GM19023 (cell line): Measurements from ENCODE around the gene COL6A1.
"Not testable (repeated sequence)": the region's sequence is repeated elsewhere in the genome, so short reads cannot be mapped to it uniquely, and the experiment has no call there.

Experiments
- ATAC-seq: cut with Tn5 transposase; IDR thresholded peaks from one replicate; pipeline ENCODE4 v1.9.1; 2021; ENCODE audit warnings: mild to moderate bottlenecking, moderate library complexity; ENCODE audit not compliant: unreplicated experiment

COL6A1 gene

DNA sequence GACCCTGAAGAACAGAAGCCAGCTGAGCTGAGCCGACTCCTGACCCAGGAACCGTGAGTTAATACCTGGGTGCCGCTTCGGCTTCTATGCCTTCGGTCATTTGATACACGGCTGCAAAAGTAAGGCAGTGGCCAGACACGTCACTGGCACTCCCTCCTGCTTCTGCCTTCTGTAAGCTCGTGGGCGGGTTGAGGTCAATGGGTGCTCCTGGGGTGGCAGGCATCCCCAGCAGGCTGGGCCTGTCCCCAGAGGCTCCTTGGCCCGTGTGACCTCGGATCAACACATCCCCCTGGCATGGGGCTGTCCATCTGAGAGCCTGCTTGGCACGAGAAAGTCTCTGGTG lies 35.7 kb upstream of the COL6A1 start:
- ATAC-seq, result no peak

DNA sequence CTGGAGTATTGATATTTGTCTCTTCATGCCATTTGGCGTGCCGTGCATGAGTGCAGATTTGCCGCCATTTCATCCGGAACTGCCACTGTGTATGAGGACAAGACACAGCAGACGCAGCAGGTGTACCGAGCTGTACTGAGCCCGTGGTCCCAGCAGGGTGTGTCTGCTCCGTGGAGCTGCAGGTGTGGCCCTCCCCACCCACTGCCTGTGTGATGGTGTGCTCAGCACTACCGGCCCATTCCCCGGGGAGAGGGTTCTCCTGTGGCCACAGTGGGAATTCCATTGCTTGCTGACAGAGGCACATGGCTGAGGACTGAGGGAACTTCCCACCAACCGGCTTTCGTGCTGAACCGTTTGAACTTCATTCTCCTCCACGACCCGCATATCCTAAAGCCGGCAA lies 34.3 kb upstream of the COL6A1 start:
- ATAC-seq, result no peak

DNA sequence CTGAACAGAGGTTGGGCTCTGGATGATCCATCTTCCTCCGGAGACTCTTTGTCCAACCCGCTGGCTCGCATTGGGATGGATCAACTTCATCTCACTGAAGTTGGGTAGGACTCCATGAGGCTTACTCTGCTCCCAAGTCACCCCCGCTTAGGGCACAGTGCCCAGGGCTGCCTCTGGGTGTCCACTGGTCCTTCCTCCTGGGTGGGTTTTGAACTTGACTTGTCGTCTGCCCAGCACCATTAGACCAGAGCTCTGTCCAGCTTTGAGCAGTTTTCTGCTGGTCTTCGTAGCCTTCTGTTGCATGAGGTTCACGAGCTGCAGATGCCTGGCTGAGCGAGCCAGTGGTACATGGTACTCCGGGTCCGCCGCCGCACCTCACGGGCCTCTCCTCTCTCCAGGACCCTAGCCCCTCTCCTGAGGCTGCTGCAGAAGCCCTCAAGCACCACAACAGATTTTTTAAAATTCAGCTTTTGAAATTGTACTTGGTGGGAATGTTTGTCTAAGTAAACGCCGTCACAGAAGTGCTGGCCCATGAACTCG lies 33.8 kb upstream of the COL6A1 start:
- no peak for ATAC-seq

DNA sequence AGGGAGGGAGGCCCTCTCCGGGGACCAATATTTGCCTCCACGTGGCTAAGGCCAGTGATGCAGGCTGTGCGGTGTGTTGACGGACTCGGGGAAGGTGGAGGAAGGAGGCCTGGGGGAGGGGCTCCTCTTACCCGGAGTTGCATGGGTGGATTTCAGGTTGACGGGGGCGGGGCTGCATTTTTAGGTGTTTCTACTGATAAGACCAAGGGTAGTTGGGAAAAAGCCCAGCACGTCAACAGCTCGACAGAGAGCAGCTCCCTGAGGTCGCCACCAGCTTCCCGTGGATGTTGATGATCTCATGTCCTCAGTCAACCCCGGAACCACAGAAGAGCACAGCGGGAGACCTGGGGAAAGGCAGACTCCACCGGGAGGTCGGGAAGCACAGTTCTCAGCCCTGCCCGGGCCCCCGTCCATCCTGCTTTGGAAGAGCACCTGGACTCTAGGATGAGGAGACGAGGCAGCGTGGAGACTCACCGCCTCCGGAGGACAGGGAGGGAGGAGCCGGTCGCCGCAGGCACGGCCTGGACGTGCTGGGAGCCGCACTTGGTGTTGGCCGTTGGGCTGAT lies 32.9 kb upstream of the COL6A1 start:
- no peak for ATAC-seq

DNA sequence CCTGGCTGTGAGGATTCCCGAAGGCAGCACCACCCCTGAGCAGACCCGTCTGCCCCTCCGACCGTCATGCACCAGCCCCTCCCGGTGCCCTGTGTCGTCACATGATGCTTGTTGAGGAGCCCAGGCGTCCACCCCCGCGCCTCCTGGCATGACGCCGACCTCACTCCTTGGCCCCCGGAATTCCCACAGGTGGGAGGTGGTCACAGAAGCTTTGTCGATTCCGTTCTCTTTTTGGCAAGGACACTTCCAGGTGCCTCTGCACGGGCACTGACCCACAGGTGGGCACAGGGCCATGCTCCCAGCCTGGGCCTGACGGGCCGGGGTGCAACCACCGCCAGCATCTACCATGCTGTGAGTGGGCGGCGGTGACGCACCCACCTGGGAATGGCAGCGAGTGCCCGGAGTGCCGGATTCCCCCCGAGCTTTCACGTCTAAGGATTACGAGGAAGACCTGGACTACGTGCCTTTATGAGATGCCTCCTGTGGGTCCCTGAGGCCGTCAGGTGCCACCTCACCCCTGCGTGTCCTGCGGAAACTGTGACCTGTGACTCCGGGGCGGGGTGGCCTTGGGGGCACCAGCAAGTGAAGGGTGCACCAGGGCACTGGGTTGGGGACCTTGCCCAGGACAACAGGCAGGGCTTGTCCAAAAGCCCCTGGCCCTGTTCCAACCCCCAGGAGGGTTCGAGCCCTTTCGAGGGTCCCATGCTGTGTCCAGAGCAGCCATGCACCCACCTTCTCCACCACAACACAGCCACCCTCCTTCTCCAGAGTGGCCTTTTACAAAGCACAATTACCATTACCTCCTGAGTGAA lies 31.4 kb upstream of the COL6A1 start:
- no peak for ATAC-seq

DNA sequence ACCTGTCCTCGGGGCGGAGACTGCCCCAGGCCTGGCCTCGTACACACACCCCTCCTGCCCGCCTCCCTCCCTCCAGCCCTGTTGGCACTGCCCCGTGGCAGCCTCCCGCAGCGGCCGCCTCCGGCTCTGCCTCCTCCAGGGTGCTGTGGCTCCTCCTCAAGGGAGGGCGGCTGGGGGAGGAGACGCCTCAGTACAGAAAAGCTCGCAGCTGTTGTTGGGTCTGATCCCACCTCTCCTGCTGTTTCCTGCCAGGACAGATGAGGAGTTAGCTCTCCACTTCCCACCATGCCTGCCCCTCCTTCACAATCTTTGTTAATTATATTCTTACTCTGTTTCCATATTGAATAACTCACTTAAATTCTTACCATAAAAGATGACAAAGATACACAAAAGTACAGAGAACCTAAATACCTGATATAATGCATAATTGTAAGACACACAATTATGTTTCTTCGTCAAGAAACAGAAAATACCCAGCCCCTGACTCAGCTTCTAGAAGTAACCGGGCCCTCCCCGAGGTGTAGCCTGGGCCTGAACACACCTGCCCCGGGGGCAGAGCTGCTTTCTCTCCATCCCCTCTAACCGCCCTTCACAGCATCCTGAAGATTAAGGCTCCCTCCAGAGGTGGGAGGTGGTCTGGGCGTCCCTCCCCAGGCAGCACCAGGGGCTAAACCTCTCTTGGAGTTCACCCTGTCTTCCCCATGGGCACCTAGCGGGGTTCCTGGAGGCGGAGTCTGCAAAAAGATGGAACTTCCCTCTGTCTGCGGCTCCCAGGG lies 30.6 kb upstream of the COL6A1 start:
- ATAC-seq, result no peak

DNA sequence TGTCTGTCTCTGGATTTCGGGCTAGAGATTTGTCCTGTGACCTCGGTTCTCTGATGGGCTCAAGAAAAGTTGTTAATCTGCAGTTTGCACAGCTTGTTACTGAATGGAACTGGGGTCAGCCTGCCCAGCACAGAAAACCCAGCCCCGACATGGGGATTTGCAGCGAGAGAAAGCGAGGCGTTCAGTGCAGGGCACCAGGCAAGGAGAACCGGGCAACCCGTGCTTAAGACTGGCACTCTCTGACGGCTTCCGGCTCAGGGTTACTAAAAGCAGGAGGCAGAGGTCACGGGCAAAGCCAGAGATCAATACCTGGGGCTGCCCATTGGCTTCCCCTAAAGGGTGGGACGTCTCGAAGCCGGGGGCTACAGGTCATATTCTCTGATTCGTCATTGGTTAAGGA lies 29.9 kb upstream of the COL6A1 start:
- no peak for ATAC-seq

DNA sequence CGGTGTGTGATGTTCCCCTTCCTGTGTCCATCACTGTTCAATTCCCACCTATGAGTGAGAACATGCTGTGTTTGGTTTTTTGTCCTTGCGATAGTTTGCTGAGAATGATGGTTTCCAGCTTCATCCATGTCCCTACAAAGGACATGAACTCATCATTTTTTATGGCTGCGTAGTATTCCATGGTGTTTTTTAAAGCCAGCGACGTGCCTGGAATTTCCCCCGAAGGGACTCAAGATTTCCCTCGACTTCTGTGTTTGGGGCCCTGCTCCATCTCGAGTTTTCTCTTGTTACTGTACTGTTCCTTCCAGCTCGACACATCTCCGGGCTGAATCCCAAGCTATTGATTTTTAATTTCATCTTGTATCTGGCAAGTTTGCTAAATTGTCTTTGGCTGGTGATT lies 29.0 kb upstream of the COL6A1 start:
- not testable (repeated sequence) for ATAC-seq

DNA sequence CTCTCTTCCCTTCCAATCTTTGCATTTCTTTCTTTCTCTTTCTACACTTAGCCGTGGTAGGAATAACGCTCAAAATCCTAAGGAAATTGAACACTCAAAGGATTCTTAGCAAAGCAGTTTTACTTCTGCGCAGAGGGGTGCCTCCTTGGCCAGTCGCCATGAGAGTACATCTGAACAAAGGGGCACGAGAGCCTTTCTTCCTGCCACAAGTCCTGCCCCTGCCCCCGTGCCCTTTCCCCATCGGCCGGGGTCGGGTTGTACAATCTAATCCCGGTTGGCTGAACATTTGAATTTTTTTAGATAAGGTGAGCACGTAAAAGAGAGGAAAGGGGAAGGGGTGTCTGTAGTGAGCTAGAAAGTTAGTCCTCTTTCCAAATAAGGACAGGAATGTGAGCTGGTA lies 28.6 kb upstream of the COL6A1 start:
- ATAC-seq, result no peak

DNA sequence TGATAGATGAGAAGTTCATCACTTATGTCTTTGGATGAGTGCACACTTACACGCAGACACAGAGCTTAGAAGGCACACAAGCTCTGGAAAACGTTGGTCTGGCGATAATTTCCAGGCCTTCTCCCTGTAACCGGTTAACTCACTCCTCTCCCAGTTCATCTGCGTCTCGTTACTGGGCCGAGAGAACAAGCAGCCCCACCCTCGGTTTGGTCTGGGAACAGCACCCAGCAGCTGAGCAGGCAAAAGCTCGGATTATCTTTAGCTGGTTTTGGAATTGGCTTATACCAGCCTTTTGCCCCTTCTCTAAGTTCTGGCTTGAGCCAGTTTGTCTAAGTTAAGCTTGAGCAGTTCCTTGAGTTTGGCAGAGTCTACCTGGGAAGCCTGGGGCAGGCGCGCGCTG lies 27.3 kb upstream of the COL6A1 start:
- no peak for ATAC-seq

DNA sequence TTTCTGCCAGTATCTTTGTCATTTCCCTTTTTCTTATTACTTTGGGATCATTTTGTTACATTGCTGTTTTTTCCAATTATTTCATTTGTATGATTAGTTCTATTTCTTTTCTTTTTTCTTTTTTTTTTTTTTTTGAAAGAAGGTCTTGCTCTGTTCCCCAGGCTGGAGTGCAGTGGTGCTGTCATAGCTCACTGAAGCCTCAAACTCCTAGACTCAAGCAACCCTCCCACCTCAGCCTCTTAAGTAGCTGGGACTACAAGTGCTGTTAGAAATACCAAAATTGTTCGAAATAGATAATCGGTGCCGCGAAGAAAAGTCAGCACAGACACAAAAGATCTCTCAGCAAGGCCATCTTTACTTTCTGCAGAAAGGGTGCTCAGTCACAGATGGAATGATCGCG lies 26.6 kb upstream of the COL6A1 start:
- ATAC-seq, result no peak

DNA sequence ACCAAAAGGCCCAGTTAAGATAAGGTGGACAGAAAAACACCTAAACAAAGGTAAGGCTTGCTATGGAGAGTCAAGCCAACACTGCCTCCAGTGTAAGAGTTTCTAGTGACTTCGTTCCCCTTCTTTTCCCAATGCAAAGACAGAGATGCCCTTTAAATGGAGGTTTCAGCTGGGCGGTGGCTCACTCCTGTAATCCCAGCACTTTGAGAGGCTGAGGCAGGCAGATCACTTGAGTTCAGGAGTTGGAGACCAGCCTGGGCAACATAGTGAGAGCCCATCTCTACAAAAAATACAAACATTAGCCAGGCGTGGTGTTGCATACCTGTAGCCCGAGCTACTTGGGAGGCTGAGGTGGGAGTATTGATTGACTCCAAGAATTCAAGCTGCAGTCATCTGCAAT lies 24.0 kb upstream of the COL6A1 start:
- ATAC-seq, result no peak

DNA sequence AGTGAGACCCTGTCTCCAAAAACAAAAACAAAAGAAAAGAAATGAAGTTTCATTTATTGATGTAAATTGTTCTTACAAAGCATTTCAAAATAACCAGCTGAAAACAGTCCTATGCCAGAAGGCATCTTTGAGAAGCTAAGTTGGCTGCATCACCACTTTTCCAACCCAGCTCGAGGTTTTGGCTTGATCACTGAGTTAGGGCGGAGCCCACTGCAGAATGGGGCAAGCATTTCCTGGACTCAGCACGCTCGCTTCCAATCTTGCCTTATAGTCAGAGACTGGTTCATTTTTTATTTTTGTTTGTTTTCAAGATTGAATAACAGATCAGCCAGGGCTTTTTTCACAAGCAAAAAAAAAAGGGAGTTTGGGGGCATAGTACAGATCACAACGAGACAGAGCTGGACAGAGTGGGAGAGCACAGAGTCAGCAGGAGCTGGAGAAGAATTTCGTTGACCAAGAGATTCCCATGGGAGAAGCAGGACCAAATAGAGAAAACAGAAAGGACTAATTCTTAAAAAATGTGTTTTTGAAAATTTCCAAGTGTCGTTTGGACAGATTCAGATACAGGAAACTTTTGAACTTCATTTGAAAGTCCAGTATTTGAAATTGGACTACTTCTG lies 23.5 kb upstream of the COL6A1 start:
- ATAC-seq, result no peak

DNA sequence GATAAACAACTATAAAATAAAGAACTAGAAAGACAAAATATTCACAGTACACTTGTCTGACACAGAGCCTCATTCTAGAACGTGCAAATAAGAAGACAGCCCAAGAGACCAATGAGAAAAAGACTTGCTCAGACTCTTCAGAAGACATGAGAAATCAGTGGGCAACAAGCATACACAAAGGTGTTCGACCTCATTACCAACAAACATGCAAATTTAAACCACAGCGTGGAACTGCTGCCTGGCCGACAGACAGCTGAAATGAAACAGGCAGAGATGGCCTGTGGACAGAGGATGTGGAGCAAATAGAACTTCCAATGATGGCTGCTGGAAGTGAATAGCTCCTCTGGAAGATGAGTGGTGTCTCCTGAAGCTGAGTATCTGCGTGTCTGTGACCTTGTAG lies 22.4 kb upstream of the COL6A1 start:
- ATAC-seq, result no peak

DNA sequence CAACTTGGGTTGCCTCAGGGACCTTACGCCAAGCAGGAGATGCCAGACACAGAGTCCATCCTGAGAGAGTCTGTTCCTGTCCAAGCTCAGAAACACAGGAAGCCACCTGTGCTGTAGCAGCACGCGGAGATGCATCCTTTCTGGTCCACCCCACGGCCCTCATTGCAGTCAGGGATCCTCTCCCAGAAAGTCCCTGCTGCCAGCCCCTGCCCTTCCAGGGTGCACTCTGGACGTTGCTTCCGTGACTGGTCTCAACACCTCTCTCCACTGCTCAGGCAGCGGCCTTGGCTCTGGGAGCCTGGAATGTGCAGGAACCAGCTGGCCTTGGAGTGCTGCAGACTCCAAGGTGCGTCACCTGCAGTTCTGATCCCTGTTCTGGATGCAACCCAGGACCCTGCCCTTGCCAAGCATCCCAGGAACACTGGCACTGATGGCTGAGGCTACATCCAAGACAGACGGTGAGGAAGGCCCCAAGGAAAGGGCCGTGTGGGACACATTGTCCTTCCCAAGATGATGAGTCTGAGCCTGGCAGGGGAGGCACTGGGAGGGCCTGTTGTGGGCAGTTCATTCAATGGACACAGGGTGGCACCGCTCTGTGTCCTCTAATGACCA lies 21.7 kb upstream of the COL6A1 start:
- ATAC-seq, result no peak

DNA sequence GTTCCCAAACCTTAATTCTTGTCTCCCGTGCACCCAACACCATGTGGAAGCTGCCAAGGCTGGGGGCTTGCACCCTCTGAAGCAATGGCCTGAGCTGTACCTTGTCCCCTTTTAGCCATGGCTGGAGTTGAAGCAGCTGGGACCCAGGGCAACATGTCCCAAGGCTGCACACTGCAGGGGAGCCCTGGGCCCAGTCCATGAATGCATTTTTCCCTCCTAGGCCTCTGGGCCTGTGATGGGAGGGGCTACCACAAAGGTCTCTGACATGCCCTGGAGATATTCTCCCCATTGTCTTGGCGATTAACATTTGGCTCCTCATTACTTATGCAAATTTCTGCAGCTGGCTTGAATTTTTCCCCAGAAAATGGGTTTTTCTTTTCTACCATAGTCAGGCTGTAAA lies 20.2 kb upstream of the COL6A1 start:
- not testable (repeated sequence) for ATAC-seq

DNA sequence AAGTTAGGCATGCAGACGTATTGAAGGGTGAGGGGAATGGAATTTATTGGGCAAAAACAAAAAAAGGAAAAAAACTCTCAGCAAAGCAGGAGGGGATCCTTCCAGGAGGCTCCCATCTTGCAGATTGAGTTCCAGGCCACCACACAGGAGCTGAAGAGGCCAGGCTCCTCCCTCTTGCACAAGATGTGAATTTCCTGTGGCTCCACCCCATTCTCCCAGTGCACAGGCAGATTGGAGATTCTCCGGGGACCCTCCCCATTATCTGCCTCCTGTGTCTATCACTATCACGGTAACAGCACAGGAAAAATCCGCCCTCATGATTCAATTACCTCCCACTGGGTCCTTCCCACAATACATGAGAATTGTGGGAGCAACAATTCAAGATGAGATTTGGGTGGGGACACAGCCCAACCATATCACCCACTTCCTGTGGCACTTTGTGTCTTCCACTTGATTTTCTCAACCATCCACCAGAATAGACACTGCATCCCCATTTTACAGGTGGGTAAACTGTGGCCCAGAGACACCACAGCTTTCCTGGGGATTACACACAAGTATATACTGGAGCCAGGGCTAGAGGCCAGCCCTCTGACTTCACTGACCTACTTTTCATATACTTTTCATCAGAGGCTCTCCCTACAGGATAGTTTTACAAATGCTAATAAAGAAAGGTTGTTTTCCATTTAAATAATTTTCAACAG lies 18.9 kb upstream of the COL6A1 start:
- no peak for ATAC-seq

DNA sequence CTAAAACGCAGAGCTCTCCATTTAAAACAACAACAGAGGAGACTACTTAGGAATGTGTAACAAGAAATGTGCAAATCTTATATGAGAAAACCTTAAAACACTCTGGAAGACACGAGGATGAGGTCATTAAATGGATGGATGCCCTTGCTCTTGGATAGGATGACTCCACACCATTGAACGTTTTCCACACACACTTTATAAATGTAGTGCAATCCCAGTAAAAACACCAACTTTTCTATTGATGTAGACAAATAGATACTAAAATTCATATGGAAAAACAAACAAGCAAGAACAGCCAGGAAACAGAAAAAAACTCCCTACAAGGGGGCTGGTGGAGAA lies 18.4 kb upstream of the COL6A1 start:
- ATAC-seq, result no peak

DNA sequence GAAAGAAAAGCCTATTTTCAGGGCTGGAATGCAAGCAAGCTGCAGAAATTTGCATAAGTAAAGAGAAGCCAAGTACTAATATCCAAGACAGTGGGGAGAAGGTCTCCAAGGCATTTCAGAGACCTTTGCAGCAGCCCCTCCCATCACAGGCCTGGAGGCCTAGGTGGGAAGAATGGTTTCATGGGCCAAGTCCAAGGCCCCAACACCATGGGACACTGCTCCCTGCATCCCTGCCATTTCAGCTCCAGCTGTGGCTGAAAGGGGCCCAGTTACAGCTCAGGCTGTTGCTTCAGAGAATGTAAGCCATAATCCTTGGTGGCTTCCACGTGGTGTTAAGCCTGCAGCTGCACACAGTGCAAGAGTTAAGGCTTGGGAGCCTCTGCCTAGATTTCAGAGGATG lies 16.9 kb upstream of the COL6A1 start:
- ATAC-seq, result no peak

DNA sequence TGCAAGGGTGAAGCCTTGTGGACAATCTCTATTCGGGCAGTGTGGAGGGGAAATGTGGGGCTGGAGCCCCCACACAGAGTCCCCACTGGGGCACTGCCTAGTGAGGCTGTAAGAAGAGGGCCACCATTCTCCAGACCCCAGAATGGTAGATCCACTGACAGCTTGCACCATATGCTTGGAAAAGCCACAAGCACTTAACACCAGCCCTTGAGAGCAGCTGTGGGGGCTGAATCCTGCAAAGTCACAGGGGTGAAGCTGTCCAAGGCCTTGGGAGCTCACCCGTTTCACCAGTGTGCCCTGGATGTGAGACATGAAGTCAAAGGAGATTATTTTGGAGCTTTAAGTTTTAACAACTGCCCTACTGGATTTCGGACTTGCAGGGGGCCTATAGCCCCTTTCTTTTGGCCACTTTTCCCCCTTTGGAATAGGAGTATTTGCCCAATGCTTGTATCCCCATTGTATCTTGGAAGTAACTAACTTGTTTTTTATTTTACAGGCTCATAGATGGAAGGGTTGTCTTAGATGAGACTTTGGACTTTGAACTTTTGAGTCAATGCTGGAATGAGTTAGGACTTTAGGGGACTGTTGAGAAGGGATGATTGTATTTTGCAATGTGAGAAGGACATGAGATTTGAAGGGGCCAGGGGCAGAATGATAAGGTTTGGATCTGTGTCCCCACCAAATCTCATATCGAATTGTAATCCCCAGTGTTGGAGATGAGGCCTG lies 16.3 kb upstream of the COL6A1 start:
- no peak for ATAC-seq
